ENCODE results near the gene USP8.

- no peak for TF ChIP-seq CTCF (conservative IDR thresholded peaks at IDR 0.05)
- no peak for TF ChIP-seq ZFX (IDR thresholded peaks at IDR 0.05)
These were observed 8.3 kb upstream of the USP8 start for GRCh38 chr15:50415752-50416404.
